Suppressor macrophage treated with lipopolysaccharide for 4 hours (primary cell): ENCODE results near the gene WDR54.
"Not testable (repeated sequence)": the region's sequence is repeated elsewhere in the genome, so short reads cannot be mapped to it uniquely, and the experiment has no call there.

ENCODE experiments used
- DNase-seq: peaks from one replicate; pipeline ENCODE4 v3.0.0-alpha.2; 2020

The WDR54 gene

GRCh38 chr2:74413001-74413698 lies 8.4 kb upstream of the WDR54 start:
- no peak for DNase-seq

- DNase-seq, result no peak
These were observed 7.1 kb upstream of the WDR54 start for GRCh38 chr2:74414441-74414840.

- peak; percentile 21 for DNase-seq
These were observed 6.4 kb upstream of the WDR54 start for GRCh38 chr2:74414881-74415761.

DNA sequence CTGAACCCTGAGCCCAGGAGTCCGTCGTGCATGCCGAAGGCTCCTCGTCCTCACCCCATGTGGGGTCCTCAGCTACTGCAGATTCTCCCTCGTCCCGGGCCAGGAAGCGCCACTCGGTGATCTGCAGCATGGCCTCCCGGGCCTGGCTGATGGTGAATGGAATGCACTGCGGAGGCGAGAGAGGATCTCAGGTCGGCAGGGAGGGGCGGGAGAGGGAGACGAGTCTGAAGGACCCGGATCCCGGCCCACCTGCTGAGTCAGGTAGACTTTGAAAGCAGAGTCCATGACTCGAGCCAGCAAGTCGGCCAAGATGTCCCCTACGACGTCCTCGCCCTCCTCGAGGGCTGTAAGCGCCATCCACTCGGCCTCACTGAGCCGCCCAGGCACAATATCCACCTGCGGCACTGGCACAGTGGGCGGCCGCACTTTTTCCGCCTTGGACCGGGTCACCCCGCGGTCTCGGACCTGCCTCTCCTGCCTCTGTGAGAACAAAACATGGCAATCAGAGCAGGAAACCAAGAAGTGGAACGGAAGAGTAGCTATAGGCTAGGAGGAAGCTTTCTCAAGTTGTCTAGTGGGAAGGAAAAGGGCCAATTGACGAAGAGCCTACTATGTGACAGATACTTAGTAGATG lies 5.7 kb upstream of the WDR54 start:
- DNase-seq, result no peak

- no peak for DNase-seq
These were observed 4.8 kb upstream of the WDR54 start for GRCh38 chr2:74416778-74417177.

- DNase-seq, result no peak
These were observed 4.3 kb upstream of the WDR54 start for GRCh38 chr2:74417197-74417596.

GRCh38 chr2:74417763-74418162 lies 3.8 kb upstream of the WDR54 start:
- no peak for DNase-seq

DNA sequence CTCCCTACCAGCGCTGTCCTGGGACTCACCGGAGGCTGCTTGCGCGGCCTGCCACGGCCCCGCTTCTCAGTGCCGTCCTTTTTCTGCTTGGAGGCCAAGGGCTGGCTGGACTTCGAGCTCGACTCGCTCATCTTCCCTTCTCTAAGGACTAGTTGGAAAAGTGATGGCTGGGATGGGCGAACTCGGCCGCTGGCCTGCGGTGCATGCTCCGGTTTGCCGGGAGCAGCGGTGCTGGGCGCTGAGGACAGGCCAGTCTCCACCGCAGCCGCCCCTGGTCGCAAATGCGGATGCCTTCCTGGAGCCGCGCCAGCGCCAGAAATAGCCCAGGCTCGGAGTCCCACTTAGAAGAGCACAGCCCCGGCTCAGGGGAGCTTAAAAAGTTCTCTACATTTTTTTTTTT lies 3.2 kb upstream of the WDR54 start:
- DNase-seq, result no peak

- DNase-seq, result peak; percentile 51
These were observed 2.2 kb upstream of the WDR54 start for GRCh38 chr2:74419345-74419744.

DNA sequence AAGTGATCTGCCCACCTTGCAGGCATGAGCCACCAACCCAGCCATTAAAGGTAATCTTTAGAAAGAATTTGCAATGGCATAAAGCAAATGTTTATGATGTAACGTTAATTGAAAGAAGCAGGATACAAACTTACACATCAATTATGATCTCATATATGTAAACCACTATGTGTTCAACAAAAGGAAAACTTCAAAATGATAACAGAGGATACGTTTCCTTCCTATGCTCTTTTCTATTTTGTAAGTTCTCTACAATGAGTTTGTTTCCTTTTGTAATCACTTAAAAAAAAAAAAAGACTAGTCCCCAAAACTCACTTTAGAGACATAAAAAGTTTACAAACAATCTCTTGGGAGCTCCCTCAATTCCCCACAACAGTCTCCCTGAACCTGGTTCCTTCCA lies 1.5 kb upstream of the WDR54 start:
- no peak for DNase-seq

GRCh38 chr2:74420443-74421103 lies 957 bp upstream of the WDR54 start:
- DNase-seq, result not testable (repeated sequence)

- DNase-seq, result no peak
These were observed 1.9 kb downstream of the WDR54 start for GRCh38 chr2:74423231-74424095.

- no peak for DNase-seq
These were observed 2.8 kb downstream of the WDR54 start for GRCh38 chr2:74424139-74424992.

- no peak for DNase-seq
These were observed 3.5 kb downstream of the WDR54 start for GRCh38 chr2:74424995-74425406.

GRCh38 chr2:74425523-74425922 lies 4.0 kb downstream of the WDR54 start:
- no peak for DNase-seq

- no peak for DNase-seq
These were observed 4.7 kb downstream of the WDR54 start for GRCh38 chr2:74426181-74426758.

DNA sequence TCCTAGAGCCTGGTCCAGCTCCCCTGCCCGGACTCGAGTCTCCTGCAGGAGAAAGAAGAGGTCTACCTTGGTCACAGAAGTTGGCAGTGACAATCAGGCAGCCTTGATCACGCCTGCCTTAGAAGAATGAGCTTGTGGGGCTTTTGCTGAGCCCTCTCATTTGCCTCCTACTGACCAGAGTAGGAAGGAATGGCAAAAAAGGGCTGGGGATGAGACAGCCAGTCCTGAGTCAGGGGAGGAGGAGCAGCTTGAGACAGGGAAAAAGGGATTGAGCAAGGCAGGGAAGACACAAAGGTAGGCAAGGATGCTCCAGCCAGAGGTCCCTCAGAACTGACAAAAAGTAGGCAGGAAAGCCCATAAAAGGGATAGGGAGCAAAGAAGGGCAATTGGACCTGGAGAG lies 6.0 kb downstream of the WDR54 start:
- DNase-seq, result no peak

DNA sequence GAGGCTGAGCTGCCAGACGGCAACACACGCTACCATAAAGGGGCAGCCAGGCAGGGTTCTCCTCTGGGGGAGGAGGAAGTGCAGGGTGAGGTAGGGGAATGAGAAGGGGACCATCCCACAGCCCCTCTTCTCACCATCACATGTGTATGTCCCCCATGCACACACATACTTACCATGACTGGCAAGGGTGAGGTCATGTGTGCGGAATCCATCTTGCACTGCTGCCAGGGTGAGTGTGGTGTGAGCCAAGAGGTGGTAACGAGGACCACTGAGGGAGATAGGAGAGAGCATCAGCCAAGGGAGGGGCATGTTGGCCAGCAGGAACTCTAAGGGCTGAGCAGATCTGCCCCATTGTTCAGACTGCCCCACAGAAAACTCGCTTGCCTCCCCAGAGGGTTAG lies 7.1 kb downstream of the WDR54 start:
- DNase-seq, result no peak

DNA sequence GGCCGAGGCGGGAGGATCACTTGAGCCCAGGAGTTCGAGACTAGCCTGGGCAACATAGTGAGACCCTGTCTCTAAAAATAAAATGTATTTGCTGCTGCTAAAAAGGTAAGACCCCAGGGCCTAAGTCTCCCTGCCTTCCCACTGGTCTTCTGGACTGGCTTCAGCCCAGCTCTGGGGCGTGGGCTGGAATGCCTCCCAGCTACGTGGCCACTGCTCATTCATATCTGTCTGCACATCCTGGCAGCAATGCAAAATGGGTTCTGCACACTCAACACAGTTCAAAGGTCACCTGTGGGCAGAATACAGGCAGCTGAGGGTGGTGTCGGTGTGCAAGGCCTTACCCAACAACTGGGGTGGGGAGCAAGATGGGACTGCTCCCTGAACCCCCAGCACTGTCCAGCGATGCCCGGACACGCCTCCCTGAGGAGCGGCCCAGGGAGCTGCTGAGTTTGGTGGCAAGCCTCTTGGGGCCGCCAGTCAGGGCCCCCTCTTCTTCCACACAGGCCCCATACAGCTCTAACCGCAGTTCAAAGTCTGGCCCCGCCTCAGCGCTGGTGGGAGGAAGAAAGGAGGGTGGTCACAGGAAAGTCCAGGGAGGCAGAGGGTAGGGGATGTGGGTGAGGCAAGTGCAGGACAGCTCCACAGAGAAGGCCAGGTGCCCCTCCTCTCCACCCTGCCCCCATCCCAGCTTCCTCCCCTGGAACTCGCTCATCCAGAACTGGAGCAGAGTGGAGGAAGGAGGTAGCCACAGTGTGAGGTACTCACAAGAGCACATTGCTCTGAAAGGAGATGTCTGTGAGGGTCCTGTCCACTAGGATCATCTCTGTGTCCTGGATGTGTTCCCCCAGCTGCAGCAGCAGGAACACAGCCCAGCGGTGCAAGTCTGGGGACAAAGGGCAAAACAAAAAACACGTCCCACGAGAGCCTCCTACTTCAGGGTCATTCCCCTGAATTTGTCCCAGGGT lies 8.2 kb downstream of the WDR54 start:
- no peak for DNase-seq

DNA sequence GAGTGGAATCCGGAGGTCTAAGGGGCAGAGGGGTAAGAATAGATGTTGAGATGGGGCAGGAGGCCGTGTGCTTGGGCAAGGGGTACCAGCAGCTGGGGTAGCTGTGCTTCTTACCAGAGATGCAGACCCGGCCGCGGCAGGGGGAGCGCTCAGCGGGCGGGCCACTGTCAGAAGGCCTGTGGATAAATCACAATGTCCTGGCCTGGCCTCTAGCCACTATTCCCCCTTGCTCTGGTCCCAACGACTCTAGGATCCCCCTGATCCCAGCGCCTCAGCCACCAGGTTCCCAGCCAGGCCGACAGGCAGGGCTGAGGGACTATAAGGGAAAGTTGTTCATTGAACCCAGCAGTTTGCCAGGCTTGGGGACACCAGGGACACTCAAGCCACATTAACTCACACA lies 9.0 kb downstream of the WDR54 start:
- DNase-seq, result no peak
